ENCODE results near the gene ANKLE1.
A peak's percentile ranks its signal among the peaks of the same experiment; 100 is the strongest.
"Not testable (repeated sequence)": the region's sequence is repeated elsewhere in the genome, so short reads cannot be mapped to it uniquely, and the experiment has no call there.

ANKLE1 gene

DNA sequence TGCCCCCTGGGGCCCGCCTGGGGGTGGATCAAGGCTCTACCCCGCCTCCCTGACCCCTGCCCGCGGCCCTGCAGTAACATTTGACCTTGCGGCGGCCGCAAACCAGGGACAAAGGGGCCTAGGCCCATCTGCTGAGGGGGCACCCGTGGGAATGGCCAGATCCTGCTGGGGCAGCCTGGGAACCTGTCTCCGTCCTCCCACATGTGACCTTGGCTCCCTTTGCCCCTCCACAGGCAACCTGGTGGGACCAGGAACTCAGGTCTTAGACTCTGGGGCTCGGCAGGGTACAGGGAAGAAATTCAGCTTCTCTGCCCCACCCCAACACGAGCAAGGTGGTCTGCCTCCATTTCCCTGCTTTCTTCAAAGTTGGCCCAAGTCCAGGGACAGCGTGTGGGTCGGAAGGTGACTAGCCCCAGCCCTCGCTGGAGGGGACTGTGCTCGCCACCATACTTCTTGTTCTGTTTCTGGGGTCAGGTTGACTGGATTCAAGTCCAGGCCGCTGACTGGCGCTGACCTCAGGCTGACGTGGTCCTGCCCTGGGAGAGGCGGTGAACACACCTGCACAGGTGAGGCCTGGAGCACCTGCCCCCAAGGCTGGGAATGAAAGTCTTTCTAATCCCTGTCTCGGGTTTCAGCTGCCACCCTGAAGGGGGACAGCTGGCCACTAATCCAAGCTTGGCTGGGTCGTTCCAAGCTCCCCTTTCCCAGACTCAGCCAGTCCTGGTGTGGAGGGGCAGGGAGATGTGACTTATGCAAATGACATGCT, 33.5 kb upstream of the ANKLE1 start:
- no peak for DNase-seq

DNA sequence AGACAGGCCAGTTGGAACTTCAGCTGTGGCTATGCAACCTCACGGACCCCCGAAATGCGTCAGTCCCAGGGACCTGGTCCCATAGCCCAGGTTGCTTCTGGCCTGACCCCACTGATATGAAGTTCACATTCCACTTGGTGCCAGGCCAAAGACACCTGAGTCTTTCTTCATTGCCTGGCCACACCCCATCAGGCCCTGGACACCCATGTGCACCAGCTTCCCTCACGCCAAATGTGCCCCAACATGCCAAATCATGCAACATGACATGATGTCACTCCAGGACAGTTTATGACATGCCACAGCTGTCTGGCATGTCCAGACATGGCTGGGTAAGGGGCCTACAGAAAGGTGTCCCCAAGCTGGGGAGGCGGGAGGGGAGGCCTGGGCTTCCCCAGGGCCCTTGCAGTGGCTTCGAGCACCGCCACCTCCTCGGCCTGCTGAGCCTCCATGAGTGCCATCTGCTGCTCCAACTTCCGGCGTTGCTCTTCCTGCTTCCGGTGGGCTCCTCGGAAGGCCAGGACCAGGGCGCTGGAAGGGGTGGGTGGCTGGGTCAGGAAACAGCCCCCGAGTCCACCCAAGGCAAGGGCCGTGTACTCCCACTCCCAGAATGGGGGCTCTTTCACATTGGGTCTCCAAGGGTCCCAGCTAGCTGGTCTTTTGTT, 31.7 kb upstream of the ANKLE1 start:
- no peak for DNase-seq

GRCh38 chr19:17254636-17255035, 27.1 kb upstream of the ANKLE1 start:
- no peak for DNase-seq

GRCh38 chr19:17255150-17255621, 26.5 kb upstream of the ANKLE1 start:
- no peak for DNase-seq

DNA sequence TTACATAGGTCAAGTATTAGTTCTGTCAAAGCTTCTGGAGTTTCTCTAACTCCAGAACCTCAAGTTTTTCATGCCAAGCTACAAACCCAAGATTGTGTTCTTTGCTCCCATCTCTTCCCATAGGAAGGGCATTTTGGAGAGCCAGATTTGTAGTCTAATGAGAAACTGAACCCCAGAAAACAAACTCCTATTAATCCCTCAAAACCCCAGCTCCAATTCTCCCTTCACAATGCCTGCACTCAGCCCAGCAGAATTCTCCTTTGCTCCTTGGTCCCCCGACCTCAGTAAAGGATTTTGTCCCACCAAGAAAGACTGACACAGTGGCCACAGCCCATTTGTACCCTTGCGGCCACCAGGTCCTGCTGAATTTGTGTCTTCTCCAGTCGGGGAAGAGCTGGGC, 25.6 kb upstream of the ANKLE1 start:
- DNase-seq: no peak

- DNase-seq: no peak
Measured at GRCh38 chr19:17259118-17259780, 22.5 kb upstream of the ANKLE1 start.

DNA sequence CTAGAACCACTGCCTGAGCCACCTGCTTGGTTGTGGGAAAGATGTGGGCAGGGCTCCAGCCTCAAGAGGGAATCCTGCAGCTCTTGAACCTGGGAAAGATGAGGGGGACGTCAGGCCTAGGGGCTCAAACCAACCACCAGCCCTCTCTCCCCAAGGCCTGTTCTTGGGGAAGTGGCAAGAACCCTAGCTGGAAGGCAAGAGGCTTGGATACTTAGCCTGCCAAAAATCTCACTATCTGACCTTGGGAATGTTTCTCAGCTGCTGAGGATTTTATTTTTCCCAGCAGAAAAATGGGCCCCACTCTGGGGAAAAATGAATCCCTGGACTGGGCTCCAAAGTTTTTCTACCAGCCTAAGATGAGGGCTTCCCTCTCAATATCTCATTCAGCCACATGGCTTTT, 21.8 kb upstream of the ANKLE1 start:
- DNase-seq: no peak

DNA sequence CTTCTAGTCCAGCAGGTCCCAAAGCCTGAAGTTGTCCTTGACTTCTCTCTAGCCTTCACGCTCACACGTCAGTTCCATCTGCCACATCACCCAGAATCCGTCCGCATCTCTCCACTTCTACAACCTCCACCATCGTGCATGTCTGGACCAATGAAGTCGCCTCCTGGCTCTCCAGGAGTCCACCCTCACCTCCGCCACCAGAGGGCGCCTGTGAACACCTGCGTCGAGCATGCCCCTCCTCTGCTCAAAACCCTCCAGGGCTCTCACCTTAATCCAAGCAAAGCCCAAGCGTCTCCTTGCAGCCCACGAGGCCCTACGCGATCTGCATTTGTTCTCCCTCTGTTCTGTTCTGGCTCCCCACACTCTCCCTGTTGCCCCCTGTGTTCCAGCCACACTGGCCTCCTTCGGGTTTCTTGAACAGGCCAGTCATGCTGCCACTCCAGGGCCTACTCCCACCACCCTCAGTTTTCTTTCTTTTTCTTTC, 20.8 kb upstream of the ANKLE1 start:
- peak; percentile 54 for DNase-seq

GRCh38 chr19:17262557-17262956, 19.1 kb upstream of the ANKLE1 start:
- DNase-seq: no peak

DNA sequence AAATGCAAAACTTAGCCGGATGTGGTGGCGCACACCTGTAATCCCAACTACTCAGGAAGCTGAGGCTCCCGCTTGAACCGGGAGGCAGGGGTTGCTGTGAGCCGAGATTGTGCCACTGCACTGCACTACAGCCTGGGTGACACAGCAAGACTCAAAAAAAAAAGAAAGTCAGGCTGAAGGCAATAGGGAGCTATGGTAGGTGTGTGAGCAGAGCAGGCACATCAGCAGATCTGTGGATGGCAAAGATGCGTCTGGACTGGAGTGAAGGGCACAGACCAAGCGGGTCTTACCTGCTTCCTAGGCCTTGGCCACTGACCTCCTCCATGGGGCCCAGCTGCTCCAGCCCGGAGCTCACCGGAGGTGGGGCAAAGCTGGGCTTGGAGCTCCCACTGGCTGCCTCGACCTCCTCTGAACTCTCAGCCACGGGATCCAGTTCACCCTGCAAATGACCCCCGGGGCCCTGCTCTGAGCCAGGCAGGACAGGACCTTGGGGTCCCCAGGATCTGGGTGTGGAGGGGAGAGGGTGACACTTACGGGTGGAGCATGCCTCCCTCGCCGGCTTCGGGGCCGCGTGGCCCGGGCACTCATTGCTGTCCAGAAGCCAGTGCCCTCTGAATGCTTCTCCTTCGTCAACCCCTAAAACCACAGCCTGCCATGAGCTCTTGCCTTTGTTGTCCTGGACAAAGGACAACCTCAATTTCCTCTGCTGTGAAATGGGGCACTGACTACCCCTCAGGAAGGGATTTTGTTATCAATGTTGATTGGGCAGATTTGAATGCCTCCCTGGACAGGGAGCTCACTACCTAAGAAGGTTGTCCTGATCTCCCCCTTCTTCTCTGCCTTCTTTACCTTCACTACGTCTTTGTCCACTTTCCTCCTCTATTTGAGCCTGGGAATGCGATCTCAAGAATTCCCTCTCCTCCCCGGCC, 17.7 kb upstream of the ANKLE1 start:
- no peak for DNase-seq

DNA sequence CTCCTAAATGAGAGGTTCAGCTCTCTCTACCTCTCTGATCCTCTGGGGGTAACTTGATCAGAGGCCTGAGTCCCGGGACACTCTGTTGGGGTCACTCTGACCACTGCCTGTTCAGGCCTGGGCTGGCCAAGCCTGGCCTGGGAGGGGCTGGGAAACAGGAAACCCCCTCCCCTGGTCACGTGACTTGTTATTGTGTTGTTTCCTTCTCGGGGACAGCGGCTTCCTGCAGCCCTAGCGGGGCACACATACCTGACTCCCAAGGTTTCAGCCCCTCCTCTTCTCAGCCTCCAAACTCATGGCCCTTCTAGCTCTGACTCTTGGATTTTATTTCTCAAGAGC, 17.1 kb upstream of the ANKLE1 start, which contains the start of gene USHBP1:
TSS of gene USHBP1 (minus strand) at position 105 of the 339 bp plus-strand sequence. CDS start 446 bp downstream, outside the sequence.
- DNase-seq: no peak

GRCh38 chr19:17266026-17266425, 15.7 kb upstream of the ANKLE1 start:
- DNase-seq: no peak

GRCh38 chr19:17266589-17266974, 15.1 kb upstream of the ANKLE1 start:
- no peak for DNase-seq

DNA sequence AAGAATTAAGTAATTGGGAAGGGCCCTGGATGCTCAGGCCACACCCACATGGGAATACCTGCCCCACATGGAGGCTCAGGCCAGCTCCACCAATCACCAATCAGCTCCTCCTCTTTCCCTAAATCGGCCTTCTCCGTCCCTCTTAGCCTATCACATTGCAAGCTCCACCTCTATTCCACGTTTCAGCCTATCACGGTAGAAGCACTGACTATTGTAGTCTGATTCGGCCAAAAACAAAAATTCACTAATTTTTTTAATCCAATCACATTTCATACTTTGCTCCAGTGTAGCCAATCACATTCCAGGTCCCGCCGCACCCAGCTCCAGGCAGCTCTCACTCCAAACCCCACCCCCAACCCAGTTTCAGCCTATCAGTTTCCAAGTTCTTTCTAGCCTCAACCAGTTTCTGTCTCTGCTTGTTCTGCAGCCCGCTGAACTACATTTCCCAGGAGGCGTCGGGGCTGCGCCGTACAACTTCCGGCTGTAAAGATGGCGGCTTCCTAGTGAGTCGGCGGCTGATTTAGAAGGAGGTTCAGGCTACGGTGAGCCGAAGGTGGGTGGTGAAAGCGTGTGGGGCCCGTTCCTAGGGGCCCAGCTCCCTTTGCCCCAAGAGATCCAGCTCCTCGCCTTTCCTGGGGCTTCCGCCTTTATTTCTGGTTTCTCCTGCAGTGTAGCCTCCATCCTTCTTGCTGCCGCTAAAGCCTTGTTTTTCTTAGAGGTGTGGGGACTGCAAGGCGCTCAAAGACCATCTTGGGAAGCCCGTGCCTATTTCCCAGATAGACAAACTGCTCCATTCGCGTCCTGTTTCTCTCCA, 14.5 kb upstream of the ANKLE1 start, which contains the start of gene BABAM1:
TSS of gene BABAM1 (plus strand) at position 469 of the 814 bp plus-strand sequence. CDS start 1,364 bp downstream, outside the sequence.
- DNase-seq: peak; percentile 99

- DNase-seq: no peak
Measured at GRCh38 chr19:17268754-17269153, 12.9 kb upstream of the ANKLE1 start.

GRCh38 chr19:17274892-17275291, 6.8 kb upstream of the ANKLE1 start:
- not testable (repeated sequence) for DNase-seq

GRCh38 chr19:17275441-17276175, 6.1 kb upstream of the ANKLE1 start:
- no peak for DNase-seq

- no peak for DNase-seq
Measured at GRCh38 chr19:17279436-17279835, 2.3 kb upstream of the ANKLE1 start.

DNA sequence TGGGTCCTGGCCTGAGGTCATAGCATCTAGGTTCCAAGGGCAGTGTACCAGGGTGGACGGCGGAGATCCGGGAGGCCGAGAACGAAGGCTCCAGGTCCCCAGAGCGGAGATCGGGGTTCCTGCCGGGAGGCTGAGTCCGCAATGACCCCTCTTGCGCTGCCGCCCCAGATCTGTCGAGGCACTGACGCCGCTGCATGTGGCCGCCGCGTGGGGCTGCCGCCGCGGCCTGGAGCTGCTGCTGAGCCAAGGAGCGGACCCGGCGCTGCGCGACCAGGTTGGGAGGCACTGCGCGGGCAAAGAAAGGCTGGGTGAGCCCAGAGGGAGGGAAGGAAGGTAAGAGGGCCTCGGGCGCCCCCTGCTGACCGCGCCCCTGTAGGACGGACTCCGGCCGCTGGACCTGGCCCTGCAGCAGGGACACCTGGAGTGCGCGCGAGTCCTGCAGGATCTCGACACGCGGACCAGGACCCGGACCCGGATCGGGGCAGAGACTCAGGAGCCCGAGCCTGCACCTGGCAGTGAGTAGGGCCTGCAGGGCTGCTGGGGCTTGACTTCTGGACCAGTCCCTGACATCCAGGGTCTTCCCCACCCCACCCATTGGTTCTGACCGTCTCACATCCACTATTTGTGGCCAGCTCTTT, 906 bp downstream of the ANKLE1 start:
- DNase-seq: peak; percentile 82

GRCh38 chr19:17283504-17283996, 1.8 kb downstream of the ANKLE1 start:
- no peak for DNase-seq

All from right hindlimb (tissue), 1 donor.